IPS DF 4.7 (cell line): ENCODE results near the gene SORT1.
"Not testable (repeated sequence)": the region's sequence is repeated elsewhere in the genome, so short reads cannot be mapped to it uniquely, and the experiment has no call there.

Experiments
- DNase-seq: peaks from one replicate; pipeline ENCODE4 v3.0.0-alpha.2; 2013; ENCODE audit warnings: low spot score; ENCODE audit errors: extremely low read depth

SORT1 gene

GRCh38 chr1:109341944-109342930 is 55.5 kb downstream of the SORT1 start:
- no peak for DNase-seq

- no peak for DNase-seq
Measured at GRCh38 chr1:109338608-109339007, 59.1 kb downstream of the SORT1 start.

GRCh38 chr1:109338091-109338490 is 59.6 kb downstream of the SORT1 start:
- no peak for DNase-seq

- no peak for DNase-seq
Measured at GRCh38 chr1:109335091-109335490, 62.6 kb downstream of the SORT1 start.

GRCh38 chr1:109331113-109331512 is 66.6 kb downstream of the SORT1 start:
- DNase-seq: no peak

GRCh38 chr1:109327285-109327684 is 70.4 kb downstream of the SORT1 start:
- DNase-seq: no peak

- no peak for DNase-seq
Measured at GRCh38 chr1:109322974-109323373, 74.7 kb downstream of the SORT1 start.

- no peak for DNase-seq
Measured at GRCh38 chr1:109319114-109319513, 78.6 kb downstream of the SORT1 start.

- no peak for DNase-seq
Measured at GRCh38 chr1:109316506-109316905, 81.2 kb downstream of the SORT1 start.

- no peak for DNase-seq
Measured at GRCh38 chr1:109315288-109315687, 82.4 kb downstream of the SORT1 start.

- DNase-seq: no peak
Measured at GRCh38 chr1:109314795-109315194, 82.9 kb downstream of the SORT1 start.

GRCh38 chr1:109312978-109313775 is 84.5 kb downstream of the SORT1 start:
- no peak for DNase-seq

GRCh38 chr1:109312246-109312645 is 85.5 kb downstream of the SORT1 start:
- no peak for DNase-seq

GRCh38 chr1:109309347-109309746 is 88.4 kb downstream of the SORT1 start:
- no peak for DNase-seq

GRCh38 chr1:109307274-109308021 is 90.3 kb downstream of the SORT1 start:
- no peak for DNase-seq

- DNase-seq: no peak
Measured at GRCh38 chr1:109306832-109307273, 90.9 kb downstream of the SORT1 start, which contains the start of gene MYBPHL. TSS of gene MYBPHL (minus strand) at chr1:109307011. CDS start at chr1:109306991, 20 bp downstream.

- not testable (repeated sequence) for DNase-seq
Measured at GRCh38 chr1:109305991-109306390, 91.7 kb downstream of the SORT1 start.

GRCh38 chr1:109304226-109304920 is 93.3 kb downstream of the SORT1 start:
- DNase-seq: no peak

- no peak for DNase-seq
Measured at GRCh38 chr1:109301874-109302273, 95.8 kb downstream of the SORT1 start.

GRCh38 chr1:109300650-109301151 is 97.0 kb downstream of the SORT1 start:
- no peak for DNase-seq
